Measurements from ENCODE around the gene KCTD21.

GRCh38 chr11:78171951-78172350 is 16.5 kb downstream of the KCTD21 start:
- no peak for TF ChIP-seq CTCF (conservative IDR thresholded peaks at IDR 0.05; ENCODE audit: low read length)
- TF ChIP-seq EZH2phosphoT487 (IDR thresholded peaks at IDR 0.05; ENCODE audit: borderline replicate concordance), result no peak

Data from Loucy (cell line).